Naive thymus-derived CD4-positive, alpha-beta T cell (primary cell): ENCODE results near the gene NKX2-2. TPM values are rescaled to one million over a fixed set of nuclear protein-coding genes. Genes with fewer than 3 reads are reported as not detected.

Source experiments
- ATAC-seq: fragments of 150-1000 bp; cut with Tn5 transposase; 2 replicates; pipeline ENCODE4 v1.10.0; 2021; ENCODE audit warnings: mild to moderate bottlenecking, moderate library complexity
- CTCF ChIA-PET: fragments of 350-600 bp; sonication (Branson Sonifier 250); formaldehyde crosslinking; loops from one replicate; lab custom pipeline; 2021; ENCODE audit warnings: antibody characterized with exemption; lab: Charles Lee
- POLR2A ChIA-PET: fragments of 350-600 bp; sonication (Branson Sonifier 250); formaldehyde crosslinking; loops from one replicate; lab custom pipeline; 2021; ENCODE audit warnings: antibody characterized with exemption, inconsistent platforms; lab: Charles Lee
- DNase-seq, 9 donors: peaks; one replicate each; pipeline versions ENCODE4 v3.0.0 to v3.0.0-alpha.2; 2020 to 2022; ENCODE audit warnings: mixed read lengths in 1 of 9
- H3K27ac ChIP-seq: one replicate; pipeline ENCODE4 v1.7.0; 2013; ENCODE audit warnings: mild to moderate bottlenecking, low read depth, low read length, moderate library complexity
- H3K27me3 ChIP-seq, 2 donors: one replicate each; pipeline ENCODE4 v1.7.0; 2013; ENCODE audit warnings: low read length in 2 of 2, mild to moderate bottlenecking in 2 of 2, moderate library complexity in 2 of 2; ENCODE audit not compliant: control insufficient read depth in 2 of 2, insufficient read depth in 2 of 2
- H3K36me3 ChIP-seq, 3 experiments: 1 replicate in 2 of 3; 2 replicates in 1 of 3; pipeline ENCODE4 v1.7.0; 2013; ENCODE audit warnings: low read length in 3 of 3, mild to moderate bottlenecking in 3 of 3, moderate library complexity in 1 of 3; ENCODE audit not compliant: insufficient read depth in 3 of 3, control insufficient read depth in 2 of 3
- H3K4me1 ChIP-seq, 2 donors: one replicate each; pipeline ENCODE4 v1.7.0; 2013; ENCODE audit warnings: low read length in 2 of 2, mild to moderate bottlenecking in 2 of 2, moderate library complexity in 1 of 2; ENCODE audit not compliant: control insufficient read depth in 2 of 2, insufficient read depth in 2 of 2
- H3K4me3 ChIP-seq: 2 replicates; pipeline ENCODE4 v1.7.0; 2013; ENCODE audit warnings: mild to moderate bottlenecking, low read length
- H3K9me3 ChIP-seq, 3 experiments: 1 replicate in 2 of 3; 2 replicates in 1 of 3; pipeline ENCODE4 v1.7.0; 2013; ENCODE audit warnings: low read length in 3 of 3; ENCODE audit not compliant: control insufficient read depth in 2 of 3
- H3K27ac Mint-ChIP-seq, 9 donors: one replicate each; pipeline ENCODE4 v1.8.0; 2020 to 2022; ENCODE audit warnings: mixed read lengths in 9 of 9, mild to moderate bottlenecking in 8 of 9, moderate library complexity in 5 of 9, inconsistent platforms in 2 of 9
- H3K27me3 Mint-ChIP-seq, 5 donors: one replicate each; pipeline ENCODE4 v1.8.0; 2021 to 2022; ENCODE audit warnings: mixed read lengths in 5 of 5, mild to moderate bottlenecking in 1 of 5
- H3K36me3 Mint-ChIP-seq, 5 donors: one replicate each; pipeline ENCODE4 v1.8.0; 2020 to 2022; ENCODE audit warnings: mixed read lengths in 5 of 5, mild to moderate bottlenecking in 3 of 5, inconsistent platforms in 1 of 5
- H3K4me1 Mint-ChIP-seq, 7 donors: one replicate each; pipeline ENCODE4 v1.8.0; 2020 to 2022; ENCODE audit warnings: mixed read lengths in 7 of 7, mild to moderate bottlenecking in 3 of 7, inconsistent platforms in 1 of 7
- H3K4me3 Mint-ChIP-seq, 10 donors: one replicate each; pipeline ENCODE4 v1.8.0; 2020 to 2022; ENCODE audit warnings: mild to moderate bottlenecking in 10 of 10, mixed read lengths in 10 of 10, moderate library complexity in 6 of 10, inconsistent platforms in 2 of 10
- H3K9me3 Mint-ChIP-seq, 11 donors: one replicate each; pipeline ENCODE4 v1.8.0; 2020 to 2022; ENCODE audit warnings: mixed read lengths in 11 of 11, mild to moderate bottlenecking in 4 of 11, inconsistent platforms in 1 of 11, moderate library complexity in 1 of 11
- intact Hi-C, 2 donors: fragments of 100-400 bp; cut with micrococcal nuclease; formaldehyde crosslinking; loops; one replicate each; pipeline ENCODE4 v1.15.1; 2023
- polyA plus RNA-seq, 2 donors: library from polyadenylated mRNA; unstranded; fragments of 300-500 nt; fragmentation: Illumina TruSeq; gene quantifications; one replicate each; pipeline ENCODE4 v1.2.3, GENCODE V29; 2021
- total RNA-seq, 6 experiments: library from RNA in 5 of 6; stranded (reverse) in 5 of 6; gene quantifications; 1 replicate in 5 of 6; 2 replicates in 1 of 6; pipeline ENCODE4 v1.2.3 and lab custom pipeline; 2021 to 2026

NKX2-2 gene
- total and polyA plus RNA-seq, 7 experiments from 2014 or later: not detected

GRCh38 chr20:21527908-21528307 is 14.0 kb upstream of the NKX2-2 start:
- ATAC-seq (no peak), DNase-seq (no peak)
- peaks cover 0 to 2% (median 0%) of the 10 kb centered on the region in 11 donors for H3K9me3 Mint-ChIP-seq
- H3K27ac Mint-ChIP-seq: no peak overlapping the region
- CTCF ChIA-PET: interaction anchor here (3.6 kb wide), 1 partner anchor 45 kb away, joined by 58 read pairs; no protein-coding TSS in a partner anchor
- peaks cover 47 to 79% (median 58%) of the 10 kb centered on the region in 5 donors for H3K27me3 Mint-ChIP-seq
- peaks cover 0 to 12% of the 10 kb centered on the region in 2 donors for H3K27me3 ChIP-seq
- peaks cover 0 to 17% (median 9%) of the 10 kb centered on the region in 7 donors for H3K4me1 Mint-ChIP-seq
- H3K9me3 ChIP-seq: no peaks in the 10 kb centered on the region
- H3K36me3 Mint-ChIP-seq: no peaks in the 10 kb centered on the region
- H3K27ac ChIP-seq: no peak overlapping the region
- peaks cover 0 to 3% of the 10 kb centered on the region in 2 donors for H3K4me1 ChIP-seq
- no peak overlapping the region for H3K4me3 ChIP-seq
- POLR2A ChIA-PET: no interaction called here
- H3K36me3 ChIP-seq: no peaks in the 10 kb centered on the region
- H3K4me3 Mint-ChIP-seq: no peak overlapping the region
- intact Hi-C loops: loop anchor here in 1 of 2 donors (5.0 kb wide), 1 partner anchor 89 kb away; no protein-coding TSS in a partner anchor

- intact Hi-C loops: loop anchor here in 1 of 2 donors (5.0 kb wide), 1 partner anchor 91 kb away; no protein-coding TSS in a partner anchor
- Mint-ChIP-seq H3K36me3 (no peaks in the 10 kb centered on the region), H3K4me1 (peaks cover 0 to 20% (median 11%) of the 10 kb centered on the region in 7 donors), H3K27ac (no peak overlapping the region), H3K27me3 (peaks cover 44 to 76% (median 55%) of the 10 kb centered on the region in 5 donors), H3K9me3 (peaks cover 0 to 2% (median 0%) of the 10 kb centered on the region in 11 donors), H3K4me3 (no peak overlapping the region)
- Histone ChIP-seq H3K27ac (no peak overlapping the region), H3K27me3 (peaks cover 0 to 18% of the 10 kb centered on the region in 2 donors), H3K4me1 (peaks cover 0 to 5% of the 10 kb centered on the region in 2 donors), H3K4me3 (no peak overlapping the region), H3K9me3 (no peaks in the 10 kb centered on the region), H3K36me3 (no peaks in the 10 kb centered on the region)
- ChIA-PET CTCF (interaction anchor here (3.6 kb wide), 1 partner anchor 46 kb away, joined by 58 read pairs; no protein-coding TSS in a partner anchor), POLR2A (no interaction called here)
- ATAC-seq (no peak), DNase-seq (no peak)
Observed at GRCh38 chr20:21526776-21527175, 12.9 kb upstream of the NKX2-2 start.

- ChIA-PET POLR2A (interaction anchor here (1.5 kb wide), 1 partner anchor 48 kb away, joined by 4 read pairs; no protein-coding TSS in a partner anchor), CTCF (interaction anchor here (1.0 kb wide), 1 partner anchor 12 kb away, joined by 3 read pairs; no protein-coding TSS in a partner anchor)
- Mint-ChIP-seq H3K4me3 (peak overlapping the region in 3 of 10 donors; percentile 5 to 66 (median 49)), H3K27me3 (peaks cover 70 to 87% (median 77%) of the 10 kb centered on the region in 5 donors), H3K27ac (peak overlapping the region in 1 of 9 donors; percentile 2), H3K36me3 (no peaks in the 10 kb centered on the region), H3K9me3 (peaks cover 0 to 2% (median 0%) of the 10 kb centered on the region in 11 donors), H3K4me1 (peaks cover 9 to 31% (median 24%) of the 10 kb centered on the region in 7 donors)
- Histone ChIP-seq H3K27ac (no peak overlapping the region), H3K9me3 (no peaks in the 10 kb centered on the region), H3K36me3 (no peaks in the 10 kb centered on the region), H3K27me3 (peaks cover 0 to 32% of the 10 kb centered on the region in 2 donors), H3K4me3 (no peak overlapping the region), H3K4me1 (peaks cover 0 to 9% of the 10 kb centered on the region in 2 donors)
- intact Hi-C loops: loop anchor here in 1 of 2 donors (5.0 kb wide), 1 partner anchor 1157 kb away; the partner anchor contains the start of gene INSM1
- ATAC-seq: no peak
- no peak for DNase-seq
Observed at GRCh38 chr20:21523895-21524294, 10.0 kb upstream of the NKX2-2 start.

GRCh38 chr20:21523281-21523868 is 9.5 kb upstream of the NKX2-2 start:
- Histone ChIP-seq H3K4me3 (no peak overlapping the region), H3K36me3 (no peaks in the 10 kb centered on the region), H3K27ac (no peak overlapping the region), H3K27me3 (peaks cover 0 to 36% of the 10 kb centered on the region in 2 donors), H3K9me3 (no peaks in the 10 kb centered on the region), H3K4me1 (peaks cover 0 to 10% of the 10 kb centered on the region in 2 donors)
- Mint-ChIP-seq H3K4me3 (peak overlapping the region in 9 of 10 donors; percentile 49 to 79 (median 56)), H3K4me1 (peaks cover 9 to 31% (median 24%) of the 10 kb centered on the region in 7 donors), H3K36me3 (no peaks in the 10 kb centered on the region), H3K27me3 (peaks cover 72 to 87% (median 82%) of the 10 kb centered on the region in 5 donors), H3K9me3 (peaks cover 0 to 2% (median 0%) of the 10 kb centered on the region in 11 donors), H3K27ac (peak overlapping the region in 1 of 9 donors; percentile 87)
- ChIA-PET CTCF (no interaction called here), POLR2A (no interaction called here)
- intact Hi-C loops: loop anchor here in 1 of 2 donors (5.0 kb wide), 1 partner anchor 1156 kb away; the partner anchor contains the start of gene INSM1
- ATAC-seq (no peak), DNase-seq (no peak)

GRCh38 chr20:21522481-21523280 is 8.8 kb upstream of the NKX2-2 start:
- Histone ChIP-seq H3K36me3 (no peaks in the 10 kb centered on the region), H3K9me3 (no peaks in the 10 kb centered on the region), H3K27me3 (peaks cover 0 to 42% of the 10 kb centered on the region in 2 donors), H3K4me3 (no peak overlapping the region), H3K4me1 (peaks cover 0 to 17% of the 10 kb centered on the region in 2 donors), H3K27ac (no peak overlapping the region)
- H3K9me3 Mint-ChIP-seq: peaks cover 0 to 2% (median 0%) of the 10 kb centered on the region in 11 donors
- ChIA-PET POLR2A (no interaction called here), CTCF (no interaction called here)
- H3K4me3 Mint-ChIP-seq: peak overlapping the region in 9 of 10 donors; percentile 49 to 79 (median 56)
- DNase-seq (no peak), ATAC-seq (no peak)
- intact Hi-C loops: loop anchor here in 1 of 2 donors (5.0 kb wide), 1 partner anchor 1155 kb away; the partner anchor contains the start of gene INSM1
- H3K36me3 Mint-ChIP-seq: no peaks in the 10 kb centered on the region
- peaks cover 9 to 38% (median 29%) of the 10 kb centered on the region in 7 donors for H3K4me1 Mint-ChIP-seq
- peaks cover 74 to 90% (median 84%) of the 10 kb centered on the region in 5 donors for H3K27me3 Mint-ChIP-seq
- H3K27ac Mint-ChIP-seq: peak overlapping the region in 2 of 9 donors; percentile 52 to 87
